Keratinocyte (primary cell): ENCODE data around the gene DOCK1. TPM values are rescaled to one million over a fixed set of nuclear protein-coding genes. Genes with fewer than 3 reads are reported as not detected.

Experiments used
- DNase-seq: peaks from one replicate; pipeline ENCODE4 v3.0.0-alpha.2; 2011; ENCODE audit warnings: low read depth, missing footprints, low spot score
- FAIRE-seq: peaks from 2 replicates; lab custom pipeline; 2011; peaks lifted over from hg19 to GRCh38; lab: Jason Lieb, UNC
- H2AFZ ChIP-seq: 2 replicates; pipeline ENCODE4 v1.6.0; 2012; ENCODE audit warnings: low read length, control low read depth, inconsistent platforms; ENCODE audit not compliant: control insufficient read depth
- H3K27ac ChIP-seq: 2 replicates; pipeline ENCODE4 v1.5.1; 2011; ENCODE audit warnings: low read length; ENCODE audit not compliant: control insufficient read depth, insufficient read depth
- H3K27me3 ChIP-seq: 3 replicates; pipeline ENCODE4 v1.6.0; 2011; ENCODE audit warnings: low read length; ENCODE audit not compliant: control insufficient read depth, insufficient read depth; ENCODE audit errors: extremely low read depth
- H3K36me3 ChIP-seq, 2 experiments: 2 replicates in 1 of 2; 3 replicates in 1 of 2; pipeline ENCODE4 v1.5.1; 2011; ENCODE audit warnings: low read length in 2 of 2, mild to moderate bottlenecking in 1 of 2; ENCODE audit not compliant: control insufficient read depth in 2 of 2, insufficient read depth in 2 of 2; ENCODE audit errors: extremely low read depth in 1 of 2
- H3K4me1 ChIP-seq: 3 replicates; pipeline ENCODE4 v1.5.1; 2011; ENCODE audit warnings: low read length; ENCODE audit not compliant: control insufficient read depth, insufficient read depth; ENCODE audit errors: extremely low read depth
- H3K4me2 ChIP-seq: 3 replicates; pipeline ENCODE4 v1.6.0; 2011; ENCODE audit warnings: low read depth, low read length; ENCODE audit not compliant: control insufficient read depth, insufficient read depth; ENCODE audit errors: extremely low read depth
- H3K4me3 ChIP-seq, 3 experiments: fragments of 200-600 bp in 1 of 3; sonication (generic) in 1 of 3; 2 replicates in 2 of 3; 3 replicates in 1 of 3; pipeline ENCODE4 v1.5.1; 2011 to 2016; ENCODE audit warnings: low read length in 3 of 3, mild to moderate bottlenecking in 3 of 3, control low read depth in 2 of 3, inconsistent platforms in 1 of 3, low read depth in 1 of 3, mixed read lengths in 1 of 3, mixed run types in 1 of 3, moderate library complexity in 1 of 3; ENCODE audit not compliant: control insufficient read depth in 2 of 3, insufficient read depth in 2 of 3; ENCODE audit errors: extremely low read depth in 1 of 3
- H3K79me2 ChIP-seq: 2 replicates; pipeline ENCODE4 v1.6.0; 2012; ENCODE audit warnings: low read length; ENCODE audit not compliant: control insufficient read depth, insufficient read depth
- H3K9ac ChIP-seq: 3 replicates; pipeline ENCODE4 v1.6.0; 2011; ENCODE audit warnings: low read length; ENCODE audit not compliant: control insufficient read depth, insufficient read depth; ENCODE audit errors: extremely low read depth
- H3K9me1 ChIP-seq: 3 replicates; pipeline ENCODE4 v1.6.0; 2011; ENCODE audit warnings: low read length; ENCODE audit not compliant: control insufficient read depth, insufficient read depth; ENCODE audit errors: extremely low read depth
- H3K9me3 ChIP-seq: 2 replicates; pipeline ENCODE4 v1.5.1; 2012; ENCODE audit warnings: low read depth, low read length; ENCODE audit not compliant: control insufficient read depth
- H4K20me1 ChIP-seq: 3 replicates; pipeline ENCODE4 v1.6.0; 2011; ENCODE audit warnings: low read length; ENCODE audit not compliant: control insufficient read depth, insufficient read depth; ENCODE audit errors: extremely low read depth
- CTCF ChIP-seq, 3 experiments: IDR thresholded peaks in 1 of 3; conservative IDR thresholded peaks in 1 of 3; optimal IDR thresholded peaks in 1 of 3; 2 replicates in 2 of 3; 3 replicates in 1 of 3; pipeline versions ENCODE3 to v1.5.1; 2011; ENCODE audit warnings: low read length in 3 of 3, mild to moderate bottlenecking in 3 of 3, moderate library complexity in 2 of 3, control low read depth in 1 of 3, inconsistent platforms in 1 of 3; ENCODE audit not compliant: insufficient read depth in 2 of 3; ENCODE audit errors: extremely low read depth in 1 of 3
- EZH2 ChIP-seq: IDR thresholded peaks from one replicate; pipeline ENCODE4 v1.6.1; 2012; ENCODE audit warnings: inconsistent platforms, mild to moderate bottlenecking, low read length, moderate library complexity
- dilution Hi-C: fragments of 300-500 bp; cut with MboI; formaldehyde crosslinking; loops from one replicate; pipeline ENCODE4 v1.7.0; 2020; ENCODE audit warnings: low sequenced_read_pairs; ENCODE audit not compliant: extremely low pct_ligation_motif_present
- polyA plus RNA-seq, 5 experiments: library from polyadenylated mRNA; depleted of rRNA in 3 of 5; stranded (reverse) in 3 of 5; stranded (forward) in 1 of 5; unstranded in 1 of 5; fragments of >200 nt; gene quantifications; 1 replicate in 1 of 5; 2 replicates in 3 of 5; 3 replicates in 1 of 5; pipeline versions ENCODE4 v1.2.1 to v1.2.3, GENCODE V29; 2011 to 2012; ENCODE audit warnings: missing spikeins in 2 of 5, low read depth in 1 of 5, low replicate concordance in 1 of 5

The DOCK1 gene
- polyA plus RNA-seq, 1 donor (not counting 4 experiments of a cell fraction or from before 2014, with no cell fraction given), result 15.7 TPM

GRCh38 chr10:127009366-127009765 lies 104.1 kb downstream of the DOCK1 start:
- H3K9me3 ChIP-seq, result no peaks in the 10 kb centered on the region
- peaks cover 11% of the 10 kb centered on the region for H3K9me1 ChIP-seq
- TF ChIP-seq EZH2 (no peak), CTCF (optimal IDR thresholded peaks at IDR 0.05 in 1 of 3, IDR thresholded peaks at IDR 0.05 in 1 of 3, conservative IDR thresholded peaks at IDR 0.05 in 1 of 3; ENCODE audit: extremely low read depth in 1 of 3, insufficient read depth in 2 of 3, low read length in 3 of 3) (no peak)
- DNase-seq (no peak), FAIRE-seq (no peak)
- dilution Hi-C loops, result no loop called here
- H3K4me2 ChIP-seq, result no peak overlapping the region
- H3K79me2 ChIP-seq, result no peaks in the 10 kb centered on the region
- peaks cover 20% of the 10 kb centered on the region for H3K4me1 ChIP-seq
- no peaks in the 10 kb centered on the region for H3K27me3 ChIP-seq
- H3K9ac ChIP-seq, result no peak overlapping the region
- H4K20me1 ChIP-seq, result peaks cover 15% of the 10 kb centered on the region
- H3K4me3 ChIP-seq, result no peak overlapping the region
- no peak overlapping the region for H2AFZ ChIP-seq
- H3K36me3 ChIP-seq, result peaks cover 2 to 15% of the 10 kb centered on the region in 2 experiments
- no peak overlapping the region for H3K27ac ChIP-seq

DNA sequence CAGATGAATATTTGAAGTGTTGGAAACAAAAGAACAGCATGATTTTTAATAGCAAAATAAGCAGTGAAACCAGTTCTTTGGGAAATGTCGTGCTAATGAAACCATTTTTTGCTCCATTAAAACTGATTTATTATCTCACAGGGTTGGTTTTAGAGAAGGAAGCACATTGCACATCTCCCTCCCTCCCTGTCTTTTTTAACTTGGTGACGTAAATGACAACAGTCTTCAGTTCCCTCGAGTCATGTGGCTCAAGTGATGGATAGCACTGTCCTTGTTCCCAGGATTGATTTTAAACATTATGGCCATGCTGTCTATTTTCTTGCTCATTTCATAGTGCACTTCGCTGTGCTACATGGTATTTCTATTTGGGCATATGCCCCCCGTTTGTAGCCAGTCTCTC lies 105.9 kb downstream of the DOCK1 start:
- Histone ChIP-seq H3K9me3 (no peaks in the 10 kb centered on the region), H4K20me1 (peaks cover 15% of the 10 kb centered on the region), H3K4me2 (no peak overlapping the region), H3K27ac (no peak overlapping the region), H2AFZ (no peak overlapping the region), H3K36me3 (peaks cover 4 to 17% of the 10 kb centered on the region in 2 experiments), H3K4me3 (no peak overlapping the region), H3K27me3 (no peaks in the 10 kb centered on the region), H3K79me2 (no peaks in the 10 kb centered on the region), H3K9me1 (peaks cover 11% of the 10 kb centered on the region), H3K4me1 (peaks cover 20% of the 10 kb centered on the region), H3K9ac (no peak overlapping the region)
- dilution Hi-C loops, result no loop called here
- TF ChIP-seq CTCF (optimal IDR thresholded peaks at IDR 0.05 in 1 of 3, IDR thresholded peaks at IDR 0.05 in 1 of 3, conservative IDR thresholded peaks at IDR 0.05 in 1 of 3; ENCODE audit: extremely low read depth in 1 of 3, insufficient read depth in 2 of 3, low read length in 3 of 3) (no peak), EZH2 (no peak)
- FAIRE-seq, result peak; percentile 51
- no peak for DNase-seq
